GM21619 (cell line): ENCODE results near the gene RNF212.

ENCODE experiments used
- ATAC-seq: cut with Tn5 transposase; IDR thresholded peaks from one replicate; pipeline ENCODE4 v1.9.1; 2021; ENCODE audit not compliant: unreplicated experiment

The RNF212 gene

DNA sequence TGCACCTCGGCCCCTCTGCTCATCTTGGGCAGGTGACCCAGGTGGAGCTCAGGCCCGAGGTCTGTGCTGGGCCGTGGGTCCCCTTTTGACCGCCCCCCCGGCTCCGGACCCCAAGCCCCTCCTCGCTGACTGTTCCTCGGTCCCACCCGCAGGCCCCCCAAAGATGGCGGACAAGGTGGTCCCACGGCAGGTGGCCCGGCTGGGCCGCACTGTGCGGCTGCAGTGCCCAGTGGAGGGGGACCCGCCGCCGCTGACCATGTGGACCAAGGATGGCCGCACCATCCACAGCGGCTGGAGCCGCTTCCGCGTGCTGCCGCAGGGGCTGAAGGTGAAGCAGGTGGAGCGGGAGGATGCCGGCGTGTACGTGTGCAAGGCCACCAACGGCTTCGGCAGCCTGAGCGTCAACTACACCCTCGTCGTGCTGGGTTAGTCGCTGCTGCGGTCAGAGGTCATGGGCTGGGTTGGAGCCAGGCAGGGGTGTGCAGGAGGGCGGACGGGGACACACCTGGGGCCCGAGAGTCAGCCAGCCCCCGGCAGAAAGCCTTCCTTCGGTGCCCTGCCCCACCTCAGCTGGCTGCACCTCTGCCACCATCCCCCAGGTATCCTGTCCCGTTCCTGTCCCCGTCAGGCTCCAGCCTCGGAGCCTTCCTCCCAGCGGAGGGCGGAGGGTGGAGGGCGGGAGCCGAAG lies 91.2 kb downstream of the RNF212 start:
- ATAC-seq, result no peak
